ENCODE results near the gene LRRC4.

LRRC4 gene

GRCh38 chr7:128008141-128008540 is 23.1 kb downstream of the LRRC4 start:
- no peak overlapping the region for H3K4me2 ChIP-seq (ENCODE audit: low read depth, low read length)

GRCh38 chr7:128007303-128007680 is 23.9 kb downstream of the LRRC4 start:
- Histone ChIP-seq H3K36me3 (replicated peaks; ENCODE audit: insufficient read depth, low read length) (no peaks in the 10 kb centered on the region; the same call in 1 of the 2 replicates), H3F3A (ENCODE audit: insufficient read depth, low read length) (peaks cover 15% of the 10 kb centered on the region), H2AFZ (ENCODE audit: low read length) (no peak overlapping the region), H3K9me2 (replicated peaks; ENCODE audit: insufficient read depth, low read length) (no peaks in the 10 kb centered on the region), H4K20me1 (ENCODE audit: insufficient read depth, low read length) (no peaks in the 10 kb centered on the region; the same call in 1 of the 2 replicates), H3K4me1 (ENCODE audit: low read length) (peaks cover 22% of the 10 kb centered on the region), H3K9me3 (replicated peaks; ENCODE audit: insufficient read depth, low read length) (no peaks in the 10 kb centered on the region), H3K27ac (ENCODE audit: low read length) (no peak overlapping the region), H3K4me2 (ENCODE audit: low read depth, low read length) (no peak overlapping the region), H3K27me3 (replicated peaks; ENCODE audit: insufficient read depth, low read length) (no peaks in the 10 kb centered on the region), H3K79me2 (ENCODE audit: low read length) (peaks cover 77% of the 10 kb centered on the region), H3K9ac (ENCODE audit: low read length) (no peak overlapping the region), H3K4me3 (ENCODE audit: low read length) (no peak overlapping the region)
- TF ChIP-seq EZH2phosphoT487 (IDR thresholded peaks at IDR 0.05; ENCODE audit: low read length): no peak
- TF ChIP-seq EZH2 (optimal IDR thresholded peaks at IDR 0.05; ENCODE audit: low read depth, low read length): no peak
- no peak for TF ChIP-seq CTCF (IDR thresholded peaks at IDR 0.05; ENCODE audit: low read length)
- no peak for DNase-seq

More at GRCh38 chr7:128008141-128008540, 23.1 kb downstream of the LRRC4 start:
- Histone ChIP-seq H3K27me3 (replicated peaks; ENCODE audit: insufficient read depth, low read length) (no peaks in the 10 kb centered on the region), H3K4me1 (ENCODE audit: low read length) (peaks cover 14% of the 10 kb centered on the region), H3K27ac (ENCODE audit: low read length) (no peak overlapping the region), H3F3A (ENCODE audit: insufficient read depth, low read length) (peaks cover 7% of the 10 kb centered on the region), H2AFZ (ENCODE audit: low read length) (no peak overlapping the region), H3K9ac (ENCODE audit: low read length) (no peak overlapping the region), H3K9me2 (replicated peaks; ENCODE audit: insufficient read depth, low read length) (no peaks in the 10 kb centered on the region), H3K4me3 (ENCODE audit: low read length) (no peak overlapping the region), H3K79me2 (ENCODE audit: low read length) (peaks cover 83% of the 10 kb centered on the region), H3K9me3 (replicated peaks; ENCODE audit: insufficient read depth, low read length) (no peaks in the 10 kb centered on the region), H4K20me1 (ENCODE audit: insufficient read depth, low read length) (no peaks in the 10 kb centered on the region; the same call in 1 of the 2 replicates), H3K36me3 (replicated peaks; ENCODE audit: insufficient read depth, low read length) (no peaks in the 10 kb centered on the region; the same call in 1 of the 2 replicates)
- DNase-seq: no peak
- TF ChIP-seq CTCF (IDR thresholded peaks at IDR 0.05; ENCODE audit: low read length) (no peak), EZH2phosphoT487 (IDR thresholded peaks at IDR 0.05; ENCODE audit: low read length) (no peak), EZH2 (optimal IDR thresholded peaks at IDR 0.05; ENCODE audit: low read depth, low read length) (no peak)

- no peaks in the 10 kb centered on the region for H3K9me2 ChIP-seq (replicated peaks; ENCODE audit: insufficient read depth, low read length)
- no peaks in the 10 kb centered on the region; the same call in 1 of the 2 replicates for H3K36me3 ChIP-seq (replicated peaks; ENCODE audit: insufficient read depth, low read length)
- no peaks in the 10 kb centered on the region for H3K27me3 ChIP-seq (replicated peaks; ENCODE audit: insufficient read depth, low read length)
- H3K4me2 ChIP-seq (ENCODE audit: low read depth, low read length): no peak overlapping the region
- H3K9ac ChIP-seq (ENCODE audit: low read length): no peak overlapping the region
- peaks cover 79% of the 10 kb centered on the region for H3K79me2 ChIP-seq (ENCODE audit: low read length)
- no peak overlapping the region for H2AFZ ChIP-seq (ENCODE audit: low read length)
- H3K9me3 ChIP-seq (replicated peaks; ENCODE audit: insufficient read depth, low read length): no peaks in the 10 kb centered on the region
- H4K20me1 ChIP-seq (ENCODE audit: insufficient read depth, low read length): no peaks in the 10 kb centered on the region; the same call in 1 of the 2 replicates
- peaks cover 27% of the 10 kb centered on the region for H3K4me1 ChIP-seq (ENCODE audit: low read length)
- peaks cover 20% of the 10 kb centered on the region for H3F3A ChIP-seq (ENCODE audit: insufficient read depth, low read length)
- H3K4me3 ChIP-seq (ENCODE audit: low read length): no peak overlapping the region
- no peak for DNase-seq
- TF ChIP-seq EZH2 (optimal IDR thresholded peaks at IDR 0.05; ENCODE audit: low read depth, low read length): no peak
- TF ChIP-seq CTCF (IDR thresholded peaks at IDR 0.05; ENCODE audit: low read length): no peak
- no peak for TF ChIP-seq EZH2phosphoT487 (IDR thresholded peaks at IDR 0.05; ENCODE audit: low read length)
- H3K27ac ChIP-seq (ENCODE audit: low read length): no peak overlapping the region
These were observed 24.5 kb downstream of the LRRC4 start for GRCh38 chr7:128006550-128007302.

All from MM.1S (cell line).